ENCODE measurements around the gene IFITM10.
"Not testable (repeated sequence)": the region's sequence is repeated elsewhere in the genome, so short reads cannot be mapped to it uniquely, and the experiment has no call there.

IFITM10 gene

DNA sequence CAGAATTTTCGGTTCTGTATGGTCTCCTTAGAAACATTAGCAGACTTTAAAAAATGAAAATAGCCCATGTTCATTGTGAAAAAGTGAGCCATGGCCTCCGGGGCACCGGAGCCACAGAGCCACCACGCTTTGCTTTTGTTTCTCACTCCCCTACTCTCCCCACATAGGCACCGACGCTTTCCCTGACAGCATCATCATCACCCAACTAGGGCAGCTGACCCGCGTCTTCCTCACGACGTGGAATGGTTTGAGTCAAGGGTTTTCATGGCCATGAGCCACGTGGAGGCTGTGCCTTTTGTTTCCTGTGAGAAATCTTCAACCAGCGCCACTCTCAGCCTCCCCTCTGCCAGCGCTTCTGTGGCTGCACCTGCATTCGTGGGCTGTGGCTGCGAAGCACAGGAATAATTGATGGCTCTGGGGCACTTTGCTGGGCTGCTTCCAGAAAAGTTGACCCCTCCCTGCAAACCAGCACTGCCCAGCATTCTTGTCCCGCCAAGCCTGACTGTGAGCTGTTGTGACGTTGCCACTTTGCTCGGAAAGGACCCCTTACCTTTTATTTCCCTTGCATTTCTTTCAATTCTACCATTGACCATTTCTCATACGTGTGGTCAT is 62.0 kb downstream of the IFITM10 start:
- DNase-seq, result not testable (repeated sequence)

DNA sequence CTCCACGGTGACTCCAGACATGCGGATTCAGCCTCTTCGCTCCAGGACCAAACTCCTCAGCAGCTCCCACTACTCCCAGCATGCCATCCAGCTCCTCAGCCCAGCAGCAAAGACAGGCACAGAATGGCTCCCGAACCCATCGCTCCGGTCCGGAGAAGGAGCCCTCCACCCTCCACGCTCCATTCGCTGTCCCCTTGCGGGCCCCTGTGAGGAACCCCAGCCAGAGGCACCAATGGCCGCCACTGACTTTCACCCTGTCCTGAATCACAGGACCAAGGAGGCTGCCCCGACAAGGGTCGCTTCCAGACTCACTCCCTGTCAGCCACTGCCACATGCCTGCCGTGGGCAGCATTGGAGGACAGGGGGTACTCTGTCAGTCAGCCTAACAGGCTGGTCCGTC is 64.2 kb downstream of the IFITM10 start:
- not testable (repeated sequence) for DNase-seq

DNA sequence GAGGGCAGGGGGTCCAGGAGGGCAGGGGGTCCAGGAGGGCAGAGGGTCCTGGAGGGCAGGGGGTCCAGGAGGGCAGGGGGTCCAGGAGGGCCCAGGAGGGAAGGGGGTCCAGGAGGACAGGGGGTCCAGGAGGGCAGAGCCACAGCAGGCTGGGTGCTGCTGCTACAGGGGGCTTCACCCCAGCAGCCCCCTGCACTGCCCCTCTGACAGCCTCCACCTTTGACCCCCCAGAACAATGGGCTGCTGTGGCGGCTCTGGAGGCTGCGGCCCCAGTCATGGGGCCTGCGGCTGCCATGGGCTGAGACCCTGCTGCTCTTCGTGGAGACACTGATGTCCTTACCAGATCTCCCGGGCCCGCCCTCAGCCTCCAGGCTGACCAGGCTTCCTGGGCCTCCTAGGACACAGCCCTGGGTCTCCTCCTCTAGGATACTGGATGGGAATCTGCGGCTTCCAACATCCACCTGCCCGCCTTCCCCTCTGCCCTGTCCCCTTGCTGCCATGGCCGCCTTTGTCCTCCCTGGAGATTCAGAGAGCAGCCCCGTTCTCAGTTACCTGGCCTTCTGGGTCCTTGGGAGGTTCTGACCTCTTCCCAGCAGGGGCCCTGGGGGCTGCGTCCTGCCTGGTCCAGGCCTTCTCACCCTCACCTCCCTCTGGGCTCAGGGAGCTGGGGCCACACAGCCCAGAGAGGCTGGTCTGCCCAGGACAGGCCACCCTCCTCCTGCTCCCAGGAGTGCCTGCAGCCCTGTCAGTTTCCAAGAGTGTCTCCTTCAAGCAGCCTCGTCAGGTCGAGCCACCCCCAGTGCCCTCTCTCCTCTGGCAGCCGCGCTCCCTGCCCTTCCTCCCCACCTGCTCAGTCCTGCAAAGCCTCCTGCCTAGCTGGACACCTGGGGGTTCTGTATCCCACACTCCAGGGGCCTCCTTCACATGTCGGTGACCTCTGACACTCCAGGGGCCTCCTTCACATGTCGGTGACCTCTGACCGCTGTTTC is 65.2 kb downstream of the IFITM10 start:
- DNase-seq, result not testable (repeated sequence)

DNA sequence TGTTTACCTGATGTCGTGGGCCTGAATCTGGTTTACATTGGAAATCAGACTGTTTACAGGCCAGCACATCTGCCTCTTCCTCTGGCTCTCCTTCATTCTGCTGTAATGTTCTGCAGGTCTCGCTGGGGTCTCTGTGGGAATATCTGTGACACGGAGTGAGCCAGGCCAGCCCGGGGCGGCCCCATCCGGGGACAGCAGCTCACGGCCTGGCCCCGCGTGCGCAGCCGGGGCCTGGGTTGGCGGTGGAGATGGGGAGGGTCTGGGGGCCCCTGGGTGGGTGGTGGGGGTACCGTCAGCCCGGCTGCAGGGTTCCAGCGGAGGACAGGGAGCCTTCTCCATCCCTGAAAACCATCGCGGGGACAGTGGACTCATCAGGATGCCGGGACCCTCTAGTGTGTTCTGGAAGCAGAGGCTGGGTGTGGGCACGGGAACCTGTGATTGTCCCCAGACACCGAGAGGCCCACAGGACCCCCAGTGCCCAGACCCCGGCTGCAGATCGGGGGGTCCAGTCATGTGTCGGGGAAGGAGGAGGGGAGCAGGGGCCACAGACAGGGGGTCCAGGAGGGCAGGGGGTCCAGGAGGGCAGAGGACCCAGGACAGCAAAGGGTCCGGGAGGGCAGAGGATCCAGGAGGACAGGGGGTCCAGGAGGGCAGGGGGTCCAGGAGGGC is 66.4 kb downstream of the IFITM10 start:
- DNase-seq, result not testable (repeated sequence)

DNA sequence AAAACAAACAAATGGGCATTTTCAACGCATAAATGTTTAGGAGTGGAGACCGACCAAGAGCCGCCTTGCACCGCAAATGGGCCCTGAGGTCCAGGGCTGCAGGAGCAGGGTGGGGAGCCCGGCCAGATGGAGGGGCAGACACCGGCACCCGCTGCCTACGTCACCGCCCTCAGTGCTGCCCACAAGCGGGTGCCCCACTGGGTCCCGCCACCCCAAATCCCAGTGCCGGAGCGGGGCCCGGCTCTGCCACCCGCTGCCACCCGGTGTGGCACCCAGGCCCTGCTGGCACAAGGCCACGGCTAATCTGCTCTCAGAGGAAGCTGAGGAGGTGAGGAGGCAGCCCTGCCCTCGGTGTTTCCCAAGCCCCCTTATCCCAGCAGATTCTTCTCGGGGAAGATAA is 67.2 kb downstream of the IFITM10 start:
- not testable (repeated sequence) for DNase-seq

Data from CD4-positive, alpha-beta T cell treated with Interleukin-12 subunit alpha and Interleukin-12 subunit beta, for 1 hour (primary cell).